ENCODE data around the gene PHF20. TPM values are rescaled to one million over a fixed set of nuclear protein-coding genes. Genes with fewer than 3 reads are reported as not detected.

The PHF20 gene
- total and polyA plus RNA-seq, 2 of the 13 experiments (the other 11 are each of a cell fraction or from before 2014, with no cell fraction given): 22.8 to 34.1 TPM

DNA sequence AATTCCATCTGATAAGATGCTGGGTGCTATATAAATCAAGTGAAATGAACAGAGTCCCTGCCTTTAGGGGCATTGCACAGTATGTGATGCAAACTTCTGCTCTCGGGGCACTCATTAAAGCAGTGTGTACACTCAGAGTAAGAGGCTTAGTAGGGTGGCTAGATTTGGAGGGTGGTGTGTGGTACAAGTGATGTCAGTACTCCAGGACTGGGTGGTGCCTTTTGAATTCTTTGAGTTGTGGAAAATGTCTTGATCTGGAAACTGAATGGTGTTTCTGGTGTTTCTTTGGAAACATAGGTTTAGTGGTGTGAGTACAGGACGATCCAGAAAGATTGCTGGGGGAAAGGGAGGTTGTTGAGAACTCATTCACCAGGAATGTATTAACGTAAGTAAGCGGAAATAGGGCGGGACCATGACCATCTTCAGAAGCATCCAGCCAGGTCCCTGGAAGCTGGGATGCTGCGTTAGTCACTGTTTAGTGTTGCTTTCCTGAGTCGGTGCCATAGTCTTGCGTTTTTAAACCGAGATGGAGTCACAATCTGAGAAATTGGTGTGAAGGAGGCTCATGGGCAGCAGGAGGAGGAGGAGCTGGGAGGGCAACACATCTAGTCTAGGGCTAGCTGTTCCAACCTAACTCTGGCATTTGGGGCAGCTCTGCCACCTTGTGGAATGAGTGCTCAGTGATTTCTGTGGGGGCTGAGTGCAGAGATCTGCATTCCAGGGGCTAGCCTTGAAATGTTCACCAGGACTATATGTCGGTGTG is 112.1 kb downstream of the PHF20 start (continued):
- TF ChIP-seq SSRP1 (CRISPR knock-in tag; IDR thresholded peaks at IDR 0.05) (0 out of 2 replicates have a peak, but pooled peaks have one; percentile 81), ZNF572 (CRISPR knock-in tag; IDR thresholded peaks at IDR 0.05) (no peak), FOXO1 (CRISPR knock-in tag; IDR thresholded peaks at IDR 0.05) (0 out of 2 replicates have a peak, but pooled peaks have one; percentile 50), CBX5 (CRISPR knock-in tag; IDR thresholded peaks at IDR 0.05; ENCODE audit: borderline replicate concordance) (peak; percentile 64; the same call in 1 of the 2 replicates), TFE3 (CRISPR knock-in tag; IDR thresholded peaks at IDR 0.05) (no peak), ZNF335 (CRISPR knock-in tag; IDR thresholded peaks at IDR 0.05) (peak; percentile 49; the same call in 1 of the 2 replicates), SAP130 (CRISPR knock-in tag; IDR thresholded peaks at IDR 0.05; ENCODE audit: low read depth) (peak; percentile 55), FOXP1 (IDR thresholded peaks at IDR 0.05) (no peak), FOXP1 (CRISPR knock-in tag; IDR thresholded peaks at IDR 0.05) (no peak), NONO (IDR thresholded peaks at IDR 0.05) (no peak), NONO (CRISPR knock-in tag; conservative IDR thresholded peaks at IDR 0.05) (no peak), KDM2A (CRISPR knock-in tag; IDR thresholded peaks at IDR 0.05; ENCODE audit: borderline replicate concordance, low read depth) (peak; percentile 62; the same call in 1 of the 2 replicates), TEAD3 (CRISPR knock-in tag; optimal IDR thresholded peaks at IDR 0.05; ENCODE audit: borderline replicate concordance) (peak; percentile 98), ZEB1 (IDR thresholded peaks at IDR 0.05; ENCODE audit: insufficient replicate concordance, low read depth) (no peak), ARID3A (IDR thresholded peaks at IDR 0.05; ENCODE audit: low read depth, low read length) (peak; percentile 51; the same call in 1 of the 2 replicates), ZNF225 (CRISPR knock-in tag; IDR thresholded peaks at IDR 0.05) (no peak), RAD21 (CRISPR knock-in tag; IDR thresholded peaks at IDR 0.05) (peak; percentile 95)
- TF ChIP-seq, protein P1, sequence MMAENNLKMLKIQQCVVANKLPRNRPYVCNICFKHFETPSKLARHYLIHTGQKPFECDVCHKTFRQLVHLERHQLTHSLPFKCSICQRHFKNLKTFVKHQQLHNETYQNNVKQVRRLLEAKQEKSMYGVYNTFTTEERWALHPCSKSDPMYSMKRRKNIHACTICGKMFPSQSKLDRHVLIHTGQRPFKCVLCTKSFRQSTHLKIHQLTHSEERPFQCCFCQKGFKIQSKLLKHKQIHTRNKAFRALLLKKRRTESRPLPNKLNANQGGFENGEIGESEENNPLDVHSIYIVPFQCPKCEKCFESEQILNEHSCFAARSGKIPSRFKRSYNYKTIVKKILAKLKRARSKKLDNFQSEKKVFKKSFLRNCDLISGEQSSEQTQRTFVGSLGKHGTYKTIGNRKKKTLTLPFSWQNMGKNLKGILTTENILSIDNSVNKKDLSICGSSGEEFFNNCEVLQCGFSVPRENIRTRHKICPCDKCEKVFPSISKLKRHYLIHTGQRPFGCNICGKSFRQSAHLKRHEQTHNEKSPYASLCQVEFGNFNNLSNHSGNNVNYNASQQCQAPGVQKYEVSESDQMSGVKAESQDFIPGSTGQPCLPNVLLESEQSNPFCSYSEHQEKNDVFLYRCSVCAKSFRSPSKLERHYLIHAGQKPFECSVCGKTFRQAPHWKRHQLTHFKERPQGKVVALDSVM (CRISPR knock-in tag; IDR thresholded peaks at IDR 0.05): 0 out of 2 replicates have a peak, but pooled peaks have one; percentile 12
- TF ChIP-seq, protein P2, sequence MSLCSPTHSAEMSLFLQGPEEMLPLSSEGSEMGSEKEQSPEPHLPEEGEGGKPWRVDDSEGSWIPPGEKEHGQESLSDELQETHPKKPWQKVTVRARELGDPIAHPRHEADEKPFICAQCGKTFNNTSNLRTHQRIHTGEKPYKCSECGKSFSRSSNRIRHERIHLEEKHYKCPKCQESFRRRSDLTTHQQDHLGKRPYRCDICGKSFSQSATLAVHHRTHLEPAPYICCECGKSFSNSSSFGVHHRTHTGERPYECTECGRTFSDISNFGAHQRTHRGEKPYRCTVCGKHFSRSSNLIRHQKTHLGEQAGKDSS (CRISPR knock-in tag; IDR thresholded peaks at IDR 0.05; ENCODE audit: borderline replicate concordance, low read depth): peak; percentile 82; the same call in 1 of the 2 replicates
- TF ChIP-seq, protein P3, sequence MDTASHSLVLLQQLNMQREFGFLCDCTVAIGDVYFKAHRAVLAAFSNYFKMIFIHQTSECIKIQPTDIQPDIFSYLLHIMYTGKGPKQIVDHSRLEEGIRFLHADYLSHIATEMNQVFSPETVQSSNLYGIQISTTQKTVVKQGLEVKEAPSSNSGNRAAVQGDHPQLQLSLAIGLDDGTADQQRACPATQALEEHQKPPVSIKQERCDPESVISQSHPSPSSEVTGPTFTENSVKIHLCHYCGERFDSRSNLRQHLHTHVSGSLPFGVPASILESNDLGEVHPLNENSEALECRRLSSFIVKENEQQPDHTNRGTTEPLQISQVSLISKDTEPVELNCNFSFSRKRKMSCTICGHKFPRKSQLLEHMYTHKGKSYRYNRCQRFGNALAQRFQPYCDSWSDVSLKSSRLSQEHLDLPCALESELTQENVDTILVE (CRISPR knock-in tag; IDR thresholded peaks at IDR 0.05): peak; percentile 47; the same call in 1 of the 2 replicates
